Stimulated activated CD4-positive, alpha-beta T cell treated with anti-CD3 and anti-CD28 coated beads, TNF-alpha, amount 100 ng/mL, for 48 hours (primary cell): Measurements from ENCODE around the gene VWA7.

ENCODE experiments used
- DNase-seq, 3 donors: peaks; one replicate each; pipeline ENCODE4 v3.0.0-alpha.2; 2020; ENCODE audit warnings: low read depth in 3 of 3

VWA7 gene

GRCh38 chr6:31778999-31779885, 2.1 kb upstream of the VWA7 start:
- no peak for DNase-seq

GRCh38 chr6:31778193-31778592, 1.1 kb upstream of the VWA7 start:
- DNase-seq, result no peak

GRCh38 chr6:31777667-31778050, 531 bp upstream of the VWA7 start:
- no peak for DNase-seq

GRCh38 chr6:31776485-31776988, 591 bp downstream of the VWA7 start:
- DNase-seq, result no peak

- no peak for DNase-seq
These were observed 1.3 kb downstream of the VWA7 start for GRCh38 chr6:31775633-31776484.

GRCh38 chr6:31775184-31775583, 1.9 kb downstream of the VWA7 start:
- DNase-seq, result no peak

- DNase-seq, result no peak
These were observed 5.2 kb downstream of the VWA7 start for GRCh38 chr6:31771992-31772358.

- DNase-seq, result no peak
These were observed 6.3 kb downstream of the VWA7 start for GRCh38 chr6:31770860-31771259.

GRCh38 chr6:31769684-31770371, 7.3 kb downstream of the VWA7 start:
- DNase-seq, result peak; percentile 73 to 80 (median 77)

- DNase-seq, result no peak
These were observed 8.5 kb downstream of the VWA7 start for GRCh38 chr6:31768363-31769257.

- DNase-seq, result no peak
These were observed 10.0 kb downstream of the VWA7 start for GRCh38 chr6:31767096-31767645.

GRCh38 chr6:31765910-31766794, 11.0 kb downstream of the VWA7 start:
- DNase-seq, result no peak

- DNase-seq, result no peak
These were observed 11.6 kb downstream of the VWA7 start for GRCh38 chr6:31765559-31765909.

GRCh38 chr6:31764198-31764597, 12.9 kb downstream of the VWA7 start:
- no peak for DNase-seq

- no peak for DNase-seq
These were observed 13.5 kb downstream of the VWA7 start for GRCh38 chr6:31763619-31763940.

- no peak for DNase-seq
These were observed 14.1 kb downstream of the VWA7 start for GRCh38 chr6:31762878-31763618.

- no peak for DNase-seq
These were observed 14.8 kb downstream of the VWA7 start, which contains the start of gene SAPCD1 for GRCh38 chr6:31762356-31762755. TSS of gene SAPCD1 (plus strand) at chr6:31762656. CDS start at chr6:31763055, 399 bp downstream.

GRCh38 chr6:31761343-31761742, 15.8 kb downstream of the VWA7 start:
- no peak for DNase-seq

- DNase-seq, result no peak
These were observed 16.3 kb downstream of the VWA7 start for GRCh38 chr6:31760790-31761189.
